Endothelial cell of umbilical vein (primary cell): Measurements from ENCODE around the gene NELFE. TPM values are rescaled to one million over a fixed set of nuclear protein-coding genes. Genes with fewer than 3 reads are reported as not detected.

Source experiments
- BruUV-seq: library from RNA; stranded (reverse); fragments of 400-500 nt; replicated peaks from 2 replicates; lab custom pipeline; 2021; lab: Mats Ljungman, UMichigan
- CTCF ChIA-PET: fragments of 300-600, 350-600 bp; sonication (Branson Sonifier 250); formaldehyde crosslinking; loops from one replicate; lab custom pipeline; 2021; ENCODE audit warnings: antibody characterized with exemption, inconsistent platforms; lab: Charles Lee
- POLR2A ChIA-PET: fragments of 300-600, 350-600 bp; sonication (Branson Sonifier 250); formaldehyde crosslinking; loops from one replicate; lab custom pipeline; 2021; ENCODE audit warnings: antibody characterized with exemption, inconsistent platforms; lab: Charles Lee
- DNase-seq: peaks from one replicate; pipeline ENCODE4 v3.0.0-alpha.2; 2011; ENCODE audit warnings: low read depth, low spot score
- FAIRE-seq: peaks from 2 replicates; lab custom pipeline; 2011; peaks lifted over from hg19 to GRCh38; lab: Jason Lieb, UNC
- H2AFZ ChIP-seq: 2 replicates; pipeline ENCODE4 v1.6.0; 2012; ENCODE audit warnings: low read depth, low read length, control low read depth, inconsistent platforms
- H3K27ac ChIP-seq: 2 replicates; pipeline ENCODE4 v1.5.1; 2011; ENCODE audit warnings: low read depth, mild to moderate bottlenecking, control low read depth, low read length, moderate library complexity; ENCODE audit not compliant: insufficient read depth
- H3K27me3 ChIP-seq, 2 experiments: 2 replicates each; pipeline versions ENCODE4 v1.6.0 to v1.6.1; 2011; ENCODE audit warnings: low read length in 2 of 2, mixed read lengths in 1 of 2; ENCODE audit not compliant: control insufficient read depth in 2 of 2, insufficient read depth in 2 of 2
- H3K36me3 ChIP-seq, 2 experiments: 2 replicates in 1 of 2; 3 replicates in 1 of 2; pipeline ENCODE4 v1.5.1; 2011; ENCODE audit warnings: low read length in 2 of 2, mild to moderate bottlenecking in 1 of 2, moderate library complexity in 1 of 2; ENCODE audit not compliant: control insufficient read depth in 2 of 2, insufficient read depth in 2 of 2; ENCODE audit errors: extremely low read depth in 1 of 2
- H3K4me1 ChIP-seq: 3 replicates; pipeline ENCODE4 v1.5.1; 2011; ENCODE audit warnings: mild to moderate bottlenecking, low read length; ENCODE audit not compliant: control insufficient read depth, insufficient read depth; ENCODE audit errors: extremely low read depth
- H3K4me2 ChIP-seq: 2 replicates; pipeline ENCODE4 v1.6.1; 2011; ENCODE audit warnings: low read length, control low read depth, mixed read lengths; ENCODE audit not compliant: insufficient read depth
- H3K4me3 ChIP-seq, 3 experiments: fragments of 200-600 bp in 1 of 3; sonication (generic), shearing (Covaris generic) in 1 of 3; replicated peaks in 1 of 3; 2 replicates each; pipeline ENCODE4 v1.5.1; 2011 to 2016; ENCODE audit warnings: control low read depth in 3 of 3, low read length in 3 of 3, mild to moderate bottlenecking in 2 of 3, inconsistent platforms in 1 of 3, low read depth in 1 of 3, moderate library complexity in 1 of 3; ENCODE audit not compliant: insufficient read depth in 1 of 3
- H3K79me2 ChIP-seq: 2 replicates; pipeline ENCODE4 v1.6.0; 2012; ENCODE audit warnings: low read length, inconsistent platforms; ENCODE audit not compliant: control insufficient read depth, insufficient read depth
- H3K9ac ChIP-seq: replicated peaks from 2 replicates; pipeline ENCODE3; 2011; ENCODE audit warnings: low read length, control low read depth; ENCODE audit not compliant: insufficient read depth; ENCODE audit errors: extremely low read depth
- H3K9me1 ChIP-seq: replicated peaks from 3 replicates; pipeline ENCODE4 v1.6.0; 2011; ENCODE audit warnings: mild to moderate bottlenecking, low read length; ENCODE audit not compliant: control insufficient read depth, insufficient read depth; ENCODE audit errors: extremely low read depth
- H3K9me3 ChIP-seq: replicated peaks from 2 replicates; pipeline ENCODE4 v1.5.1; 2012; ENCODE audit warnings: low read length, inconsistent platforms; ENCODE audit not compliant: control insufficient read depth, insufficient read depth
- H4K20me1 ChIP-seq: replicated peaks from 2 replicates; pipeline ENCODE3; 2011; ENCODE audit warnings: mild to moderate bottlenecking, low read length; ENCODE audit not compliant: control insufficient read depth, insufficient read depth; ENCODE audit errors: extremely low read depth
- EZH2 ChIP-seq: IDR thresholded peaks from 2 replicates; pipeline ENCODE4 v1.6.1; 2012; ENCODE audit warnings: borderline replicate concordance, low read depth, mild to moderate bottlenecking, moderate library complexity, low read length, inconsistent platforms; ENCODE audit not compliant: severe bottlenecking
- FOS ChIP-seq: IDR thresholded peaks from 2 replicates; pipeline ENCODE4 v1.6.1; 2011; ENCODE audit warnings: mild to moderate bottlenecking, low read length, moderate library complexity, borderline replicate concordance; ENCODE audit not compliant: insufficient read depth
- GATA2 ChIP-seq: IDR thresholded peaks from 2 replicates; pipeline ENCODE4 v1.7.0; 2011; ENCODE audit warnings: low read depth, mild to moderate bottlenecking, moderate library complexity, mixed read lengths, low read length; ENCODE audit not compliant: insufficient read length, insufficient read depth
- JUN ChIP-seq: IDR thresholded peaks from 2 replicates; pipeline ENCODE4 v1.6.1; 2011; ENCODE audit warnings: borderline replicate concordance, low read depth; ENCODE audit not compliant: insufficient read length, insufficient read depth
- MYC ChIP-seq: IDR thresholded peaks from one replicate; pipeline ENCODE4 v1.6.1; 2011; ENCODE audit warnings: mild to moderate bottlenecking, low read depth, low read length
- POLR2A ChIP-seq: IDR thresholded peaks from 2 replicates; pipeline ENCODE4 v1.6.1; 2012; ENCODE audit warnings: low read depth, mild to moderate bottlenecking, control low read depth, low read length
- POLR2AphosphoS5 ChIP-seq: IDR thresholded peaks from 2 replicates; pipeline ENCODE4 v1.6.1; 2012; ENCODE audit warnings: low read depth, mild to moderate bottlenecking, control low read depth, low read length, moderate library complexity; ENCODE audit not compliant: insufficient read depth
- dilution Hi-C: fragments of 300-500 bp; cut with MboI; formaldehyde crosslinking; loops from one replicate; pipeline ENCODE4 v1.15.0; 2019; ENCODE audit warnings: low sequenced_read_pairs; ENCODE audit not compliant: extremely low pct_ligation_motif_present
- intact Hi-C: fragments of 100-400 bp; cut with micrococcal nuclease; formaldehyde crosslinking; loops from one replicate; pipeline ENCODE4 v1.10.0; 2022
- polyA plus RNA-seq, 4 experiments: library from polyadenylated mRNA; depleted of rRNA in 3 of 4; stranded (reverse) in 3 of 4; unstranded in 1 of 4; fragments of >200 nt; gene quantifications; 2 replicates each; pipeline versions ENCODE4 v1.2.1 to v1.2.3, GENCODE V29; 2011 to 2012; ENCODE audit warnings: missing spikeins in 1 of 4
- total RNA-seq: library from RNA; stranded (reverse); gene quantifications from 2 replicates; pipeline ENCODE4 v1.2.3, GENCODE V29; 2021
- TF ChIP-seq, protein P1 (sequence below), 2 donors: IDR thresholded peaks; 1 replicate in 1 of 2; 2 replicates in 1 of 2; pipeline ENCODE4 v1.5.1; 2011; ENCODE audit warnings: low read length in 2 of 2, mild to moderate bottlenecking in 2 of 2, moderate library complexity in 2 of 2, control low read depth in 1 of 2, inconsistent platforms in 1 of 2, low read depth in 1 of 2; ENCODE audit not compliant: insufficient read depth in 1 of 2; ENCODE audit errors: extremely low read depth in 1 of 2
- TF ChIP-seq, protein P2 (sequence below): IDR thresholded peaks from 2 replicates; pipeline ENCODE4 v1.6.1; 2011; ENCODE audit not compliant: insufficient read depth, insufficient read length

NELFE gene
- total and polyA plus RNA-seq, 2 donors (not counting 3 experiments of a cell fraction or from before 2014, with no cell fraction given), result 55.8 to 68.5 TPM

DNA sequence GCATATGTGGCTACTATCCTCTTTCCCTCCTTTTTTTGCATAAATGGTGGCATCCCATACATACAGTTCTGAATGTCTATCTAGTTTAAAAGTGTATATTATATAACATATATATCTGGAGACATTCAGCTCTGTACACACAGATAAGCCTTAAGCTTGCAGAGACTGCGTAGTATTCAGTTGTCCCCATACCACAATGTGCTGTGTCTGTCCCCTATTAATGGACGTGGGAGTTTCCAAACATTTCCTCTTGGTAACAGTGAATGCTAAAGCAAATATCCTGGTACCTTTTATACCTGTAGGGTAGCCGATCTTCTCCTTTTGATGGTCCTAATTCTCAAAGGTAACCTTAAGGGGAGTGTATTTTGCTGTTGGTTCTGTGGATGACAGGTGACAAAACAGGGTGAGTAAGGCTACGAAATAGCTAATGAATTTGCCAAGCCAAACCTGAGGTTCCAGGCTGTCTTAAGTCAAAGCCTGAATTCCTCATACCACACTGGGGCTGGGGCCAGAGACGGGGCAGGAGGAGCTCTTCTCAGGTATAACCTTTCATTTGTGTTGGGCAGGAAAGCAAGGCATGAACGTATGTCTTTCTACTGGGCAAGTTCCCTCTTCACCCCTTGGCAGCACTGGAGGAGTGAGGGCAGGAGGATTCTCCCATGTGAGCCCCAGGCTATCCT lies 39.0 kb downstream of the NELFE start:
- H3K4me3 ChIP-seq, result no peak overlapping the region
- no peak overlapping the region for H2AFZ ChIP-seq
- TF ChIP-seq, protein P1, sequence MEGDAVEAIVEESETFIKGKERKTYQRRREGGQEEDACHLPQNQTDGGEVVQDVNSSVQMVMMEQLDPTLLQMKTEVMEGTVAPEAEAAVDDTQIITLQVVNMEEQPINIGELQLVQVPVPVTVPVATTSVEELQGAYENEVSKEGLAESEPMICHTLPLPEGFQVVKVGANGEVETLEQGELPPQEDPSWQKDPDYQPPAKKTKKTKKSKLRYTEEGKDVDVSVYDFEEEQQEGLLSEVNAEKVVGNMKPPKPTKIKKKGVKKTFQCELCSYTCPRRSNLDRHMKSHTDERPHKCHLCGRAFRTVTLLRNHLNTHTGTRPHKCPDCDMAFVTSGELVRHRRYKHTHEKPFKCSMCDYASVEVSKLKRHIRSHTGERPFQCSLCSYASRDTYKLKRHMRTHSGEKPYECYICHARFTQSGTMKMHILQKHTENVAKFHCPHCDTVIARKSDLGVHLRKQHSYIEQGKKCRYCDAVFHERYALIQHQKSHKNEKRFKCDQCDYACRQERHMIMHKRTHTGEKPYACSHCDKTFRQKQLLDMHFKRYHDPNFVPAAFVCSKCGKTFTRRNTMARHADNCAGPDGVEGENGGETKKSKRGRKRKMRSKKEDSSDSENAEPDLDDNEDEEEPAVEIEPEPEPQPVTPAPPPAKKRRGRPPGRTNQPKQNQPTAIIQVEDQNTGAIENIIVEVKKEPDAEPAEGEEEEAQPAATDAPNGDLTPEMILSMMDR (IDR thresholded peaks at IDR 0.05; ENCODE audit: extremely low read depth in 1 of 2, insufficient read depth in 1 of 2, low read depth in 1 of 2, low read length in 2 of 2), result no peak
- TF ChIP-seq FOS (no peak), POLR2A (no peak), MYC (no peak), EZH2 (no peak), POLR2AphosphoS5 (no peak), JUN (no peak), GATA2 (no peak)
- TF ChIP-seq, protein P2, sequence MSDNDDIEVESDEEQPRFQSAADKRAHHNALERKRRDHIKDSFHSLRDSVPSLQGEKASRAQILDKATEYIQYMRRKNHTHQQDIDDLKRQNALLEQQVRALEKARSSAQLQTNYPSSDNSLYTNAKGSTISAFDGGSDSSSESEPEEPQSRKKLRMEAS, result no peak
- DNase-seq (no peak), FAIRE-seq (no peak)
- no peaks in the 10 kb centered on the region for H3K36me3 ChIP-seq
- no peak overlapping the region for H3K9ac ChIP-seq
- H3K27ac ChIP-seq, result no peak overlapping the region
- no peaks in the 10 kb centered on the region for H3K4me1 ChIP-seq
- H3K9me1 ChIP-seq, result no peaks in the 10 kb centered on the region
- dilution Hi-C loops, result no loop called here
- H3K79me2 ChIP-seq, result no peaks in the 10 kb centered on the region
- no peak overlapping the region for H3K4me2 ChIP-seq
- H4K20me1 ChIP-seq, result no peaks in the 10 kb centered on the region
- no TSS peak for BruUV-seq
- H3K9me3 ChIP-seq, result no peaks in the 10 kb centered on the region
- intact Hi-C loops, result no loop called here
- POLR2A ChIA-PET, result no interaction called here
- CTCF ChIA-PET, result interaction anchor here (1.2 kb wide), 1 partner anchor 32 kb away, joined by 4 read pairs; no protein-coding TSS in a partner anchor
- H3K27me3 ChIP-seq, result no peaks in the 10 kb centered on the region
